Measurements from ENCODE around the gene ZCCHC7.

- TF ChIP-seq CTCF (conservative IDR thresholded peaks at IDR 0.05; ENCODE audit: low read length) (no peak), EZH2phosphoT487 (IDR thresholded peaks at IDR 0.05; ENCODE audit: borderline replicate concordance) (no peak)
Observed at GRCh38 chr9:37290366-37290939, 170.1 kb downstream of the ZCCHC7 start.

All from Loucy (cell line).